ENCODE results near the gene RARA.

The RARA gene

GRCh38 chr17:40312893-40313667, 4.1 kb downstream of the RARA start:
- Histone ChIP-seq H3K27ac (ENCODE audit: extremely low read depth, low read depth, low read length) (no peak overlapping the region), H3K9me3 (ENCODE audit: control insufficient read depth, insufficient read depth, low read depth, low read length) (no peaks in the 10 kb centered on the region), H3K4me1 (ENCODE audit: control insufficient read depth, insufficient read depth, low read length) (peaks cover 22% of the 10 kb centered on the region), H3K36me3 (ENCODE audit: control insufficient read depth in 2 of 2, insufficient read depth in 1 of 2, low read length in 2 of 2) (no peaks in the 10 kb centered on the region), H3K4me3 (ENCODE audit: low read depth, low read length) (no peak overlapping the region)
- CTCF ChIA-PET, result interaction anchor here (0.5 to 16.6 kb wide), 3 partner anchors 10 to 387 kb away, joined by 3 to 453 read pairs (median 30); partner anchors contain the start of gene GJD3
- POLR2A ChIA-PET, result interaction anchor here (1.3 kb wide), 1 partner anchor 8 kb away, joined by 10 read pairs; no protein-coding TSS in a partner anchor
- no peak for TF ChIP-seq ZNF555 (tag by site-specific recombination; conservative IDR thresholded peaks at IDR 0.05)
- peak; percentile 88 for TF ChIP-seq ZIC2 (tag by site-specific recombination; IDR thresholded peaks at IDR 0.05)
- peak; percentile 39; the same call in 1 of the 2 replicates for TF ChIP-seq PRDM10 (tag by site-specific recombination; IDR thresholded peaks at IDR 0.05)
- 0 out of 2 replicates have a peak, but pooled peaks have one; percentile 5 for TF ChIP-seq PRDM1 (tag by site-specific recombination; IDR thresholded peaks at IDR 0.05)
- TF ChIP-seq ZNF692 (tag by site-specific recombination; IDR thresholded peaks at IDR 0.05), result no peak
- TF ChIP-seq PATZ1 (tag by site-specific recombination; IDR thresholded peaks at IDR 0.05), result no peak

GRCh38 chr17:40313668-40314583, 4.9 kb downstream of the RARA start:
- ChIA-PET CTCF (interaction anchor here (4.1 to 16.6 kb wide), 2 partner anchors 11 to 45 kb away, joined by 30 to 453 read pairs; partner anchors contain the start of gene GJD3), POLR2A (interaction anchor here (0.6 to 4.0 kb wide), 6 partner anchors 9 to 43 kb away, joined by 3 to 33 read pairs (median 4); no protein-coding TSS in a partner anchor)
- Histone ChIP-seq H3K36me3 (ENCODE audit: control insufficient read depth in 2 of 2, insufficient read depth in 1 of 2, low read length in 2 of 2) (no peaks in the 10 kb centered on the region), H3K4me3 (ENCODE audit: low read depth, low read length) (no peak overlapping the region), H3K9me3 (ENCODE audit: control insufficient read depth, insufficient read depth, low read depth, low read length) (no peaks in the 10 kb centered on the region), H3K4me1 (ENCODE audit: control insufficient read depth, insufficient read depth, low read length) (peaks cover 21% of the 10 kb centered on the region), H3K27ac (ENCODE audit: extremely low read depth, low read depth, low read length) (no peak overlapping the region)
- TF ChIP-seq ZNF777 (tag by site-specific recombination; IDR thresholded peaks at IDR 0.05; ENCODE audit: borderline replicate concordance), result no peak
- TF ChIP-seq ZNF558 (tag by site-specific recombination; IDR thresholded peaks at IDR 0.05), result 0 out of 2 replicates have a peak, but pooled peaks have one; percentile 44
- peak; percentile 52 for TF ChIP-seq KLF1 (tag by site-specific recombination; IDR thresholded peaks at IDR 0.05)
- no peak for TF ChIP-seq ZNF350 (tag by site-specific recombination; IDR thresholded peaks at IDR 0.05)
- TF ChIP-seq KLF8 (tag by site-specific recombination; IDR thresholded peaks at IDR 0.05), result no peak
- TF ChIP-seq PRDM10 (tag by site-specific recombination; IDR thresholded peaks at IDR 0.05), result no peak; the same call in 1 of the 2 replicates
- peak; percentile 73 for TF ChIP-seq EGR2 (tag by site-specific recombination; IDR thresholded peaks at IDR 0.05; ENCODE audit: low read depth)
- no peak for TF ChIP-seq ZNF548 (tag by site-specific recombination; IDR thresholded peaks at IDR 0.05)
- no peak for TF ChIP-seq ZNF221 (tag by site-specific recombination; IDR thresholded peaks at IDR 0.05; ENCODE audit: borderline replicate concordance)
- no peak for TF ChIP-seq ZNF626 (tag by site-specific recombination; IDR thresholded peaks at IDR 0.05)
- TF ChIP-seq ZNF274 (IDR thresholded peaks at IDR 0.05; ENCODE audit: low read length), result no peak
- TF ChIP-seq ZNF274 (tag by site-specific recombination; IDR thresholded peaks at IDR 0.05; ENCODE audit: borderline replicate concordance), result no peak
- no peak for TF ChIP-seq ZNF121 (tag by site-specific recombination; IDR thresholded peaks at IDR 0.05)
